ENCODE measurements around the gene NR6A1.

NR6A1 gene

GRCh38 chr9:124779368-124780059, 8.4 kb upstream of the NR6A1 start (continued):
- peak; percentile 57 for TF ChIP-seq SP7 (tag by site-specific recombination; IDR thresholded peaks at IDR 0.05)
- 0 out of 2 replicates have a peak, but pooled peaks have one; percentile 28 for TF ChIP-seq ZNF449 (tag by site-specific recombination; IDR thresholded peaks at IDR 0.05)
- peak; percentile 40; the same call in 1 of the 2 replicates for TF ChIP-seq ZNF629 (tag by site-specific recombination; IDR thresholded peaks at IDR 0.05)
- no peak for TF ChIP-seq ZNF561 (tag by site-specific recombination; IDR thresholded peaks at IDR 0.05; ENCODE audit: borderline replicate concordance)
- 0 out of 2 replicates have a peak, but pooled peaks have one; percentile 36 for TF ChIP-seq PATZ1 (tag by site-specific recombination; IDR thresholded peaks at IDR 0.05)
- no peak for TF ChIP-seq ZNF501 (tag by site-specific recombination; IDR thresholded peaks at IDR 0.05)

GRCh38 chr9:124778575-124779367, 7.7 kb upstream of the NR6A1 start:
- H3K27ac ChIP-seq (ENCODE audit: extremely low read depth, low read depth, low read length), result no peak overlapping the region
- no peak overlapping the region for H3K4me3 ChIP-seq (ENCODE audit: low read depth, low read length)
- peaks cover 2% of the 10 kb centered on the region; the same call in 1 of the 2 replicates for H3K4me1 ChIP-seq (ENCODE audit: control insufficient read depth, insufficient read depth, low read length)
- POLR2A ChIA-PET, result interaction anchor here (0.6 to 11.9 kb wide), 10 partner anchors 8 to 557 kb away, joined by 3 to 201 read pairs (median 4); partner anchors contain the start of genes ARPC5L, HSPA5, NR6A1 and RPL35
- no peaks in the 10 kb centered on the region for H3K9me3 ChIP-seq (ENCODE audit: control insufficient read depth, insufficient read depth, low read depth, low read length)
- TF ChIP-seq ZNF768 (tag by site-specific recombination; IDR thresholded peaks at IDR 0.05), result peak; percentile 93
- TF ChIP-seq ZFP37 (tag by site-specific recombination; IDR thresholded peaks at IDR 0.05), result no peak
- no peak for TF ChIP-seq ZNF423 (tag by site-specific recombination; IDR thresholded peaks at IDR 0.05)
- CTCF ChIA-PET, result interaction anchor here (0.6 to 16.2 kb wide), 10 partner anchors 10 to 116 kb away, joined by 3 to 1257 read pairs (median 4); partner anchors contain the start of genes RPL35 and WDR38
- H3K36me3 ChIP-seq (ENCODE audit: control insufficient read depth in 2 of 2, insufficient read depth in 1 of 2, low read length in 2 of 2), result no peaks in the 10 kb centered on the region

GRCh38 chr9:124776954-124777648, 6.0 kb upstream of the NR6A1 start, which contains the start of gene OLFML2A:
Gene OLFML2A (plus strand): TSS chr9:124777133. CDS start chr9:124777271, 138 bp downstream.
- Histone ChIP-seq H3K4me3 (ENCODE audit: low read depth, low read length) (peak within 1 kb of the TSS; percentile 39), H3K9me3 (ENCODE audit: control insufficient read depth, insufficient read depth, low read depth, low read length) (no peaks in the 10 kb centered on the region), H3K4me1 (ENCODE audit: control insufficient read depth, insufficient read depth, low read length) (peaks cover 2% of the 10 kb centered on the region; the same call in 1 of the 2 replicates), H3K36me3 (ENCODE audit: control insufficient read depth in 2 of 2, insufficient read depth in 1 of 2, low read length in 2 of 2) (no peaks in the 10 kb centered on the region), H3K27ac (ENCODE audit: extremely low read depth, low read depth, low read length) (peak within 1 kb of the TSS; percentile 41; the same call in 1 of the 2 replicates)
- POLR2A ChIA-PET, result interaction anchor here (1.0 to 11.9 kb wide), 4 partner anchors 8 to 84 kb away, joined by 3 to 201 read pairs (median 16); partner anchors contain the start of genes ARPC5L, RPL35 and WDR38
- CTCF ChIA-PET, result interaction anchor here (0.6 to 16.2 kb wide), 23 partner anchors 12 to 631 kb away, joined by 3 to 1257 read pairs (median 4); partner anchors contain the start of genes RPL35 and WDR38
- TF ChIP-seq ZBTB48 (tag by site-specific recombination; IDR thresholded peaks at IDR 0.05) (0 out of 2 replicates have a peak, but pooled peaks have one; percentile 32), ZNF560 (tag by site-specific recombination; IDR thresholded peaks at IDR 0.05; ENCODE audit: borderline replicate concordance) (no peak), GLI2 (tag by site-specific recombination; IDR thresholded peaks at IDR 0.05; ENCODE audit: borderline replicate concordance, low read depth) (no peak), KLF1 (tag by site-specific recombination; IDR thresholded peaks at IDR 0.05) (peak; percentile 82), ZNF513 (tag by site-specific recombination; IDR thresholded peaks at IDR 0.05) (no peak), ZBTB26 (tag by site-specific recombination; optimal IDR thresholded peaks at IDR 0.05) (peak; percentile 54), ZNF26 (tag by site-specific recombination; IDR thresholded peaks at IDR 0.05) (no peak), ZNF580 (tag by site-specific recombination; IDR thresholded peaks at IDR 0.05) (no peak), ZBTB20 (tag by site-specific recombination; IDR thresholded peaks at IDR 0.05) (peak; percentile 75), ZBTB8A (tag by site-specific recombination; IDR thresholded peaks at IDR 0.05) (peak; percentile 53), ZNF548 (tag by site-specific recombination; IDR thresholded peaks at IDR 0.05) (no peak), ZNF404 (tag by site-specific recombination; IDR thresholded peaks at IDR 0.05) (no peak)

All from HEK293 (cell line).